Testis (tissue), 2 donors: ENCODE results near the gene PSAP.

ENCODE experiments used
- POLR2A ChIP-seq: fragments of 450-650 bp; IDR thresholded peaks from one replicate; pipeline ENCODE4 v1.6.1; 2017; ENCODE audit warnings: antibody characterized with exemption, mild to moderate bottlenecking, moderate library complexity
- TF ChIP-seq, protein P1 (sequence below), 3 experiments: fragments of 450-650 bp in 2 of 3; fragments of 200-600 bp in 1 of 3; sonication (generic) in 1 of 3; IDR thresholded peaks; one replicate each; pipeline ENCODE4 v1.5.1; 2016 to 2019; ENCODE audit warnings: antibody characterized with exemption in 3 of 3, mild to moderate bottlenecking in 2 of 3, moderate library complexity in 1 of 3

DNA sequence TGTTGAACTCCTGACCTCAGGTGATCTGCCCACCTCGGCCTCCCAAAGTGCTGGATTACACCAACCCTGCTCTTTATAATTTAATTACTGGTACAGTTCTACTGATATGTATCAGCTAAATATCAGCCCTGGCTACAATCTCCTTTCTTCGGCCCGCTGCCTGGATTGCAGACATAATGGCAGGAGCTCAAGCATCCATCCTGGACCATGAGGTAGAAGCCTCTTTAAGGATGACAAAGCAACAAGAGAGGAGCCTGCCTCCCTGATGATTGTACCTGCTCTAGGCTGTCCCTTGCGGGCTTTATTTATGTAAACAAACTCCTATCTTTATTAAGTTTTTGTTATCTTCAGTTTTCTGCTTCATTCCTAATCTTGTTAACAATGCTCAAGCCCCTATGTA, 5.6 kb upstream of the PSAP start:
- TF ChIP-seq, protein P1, sequence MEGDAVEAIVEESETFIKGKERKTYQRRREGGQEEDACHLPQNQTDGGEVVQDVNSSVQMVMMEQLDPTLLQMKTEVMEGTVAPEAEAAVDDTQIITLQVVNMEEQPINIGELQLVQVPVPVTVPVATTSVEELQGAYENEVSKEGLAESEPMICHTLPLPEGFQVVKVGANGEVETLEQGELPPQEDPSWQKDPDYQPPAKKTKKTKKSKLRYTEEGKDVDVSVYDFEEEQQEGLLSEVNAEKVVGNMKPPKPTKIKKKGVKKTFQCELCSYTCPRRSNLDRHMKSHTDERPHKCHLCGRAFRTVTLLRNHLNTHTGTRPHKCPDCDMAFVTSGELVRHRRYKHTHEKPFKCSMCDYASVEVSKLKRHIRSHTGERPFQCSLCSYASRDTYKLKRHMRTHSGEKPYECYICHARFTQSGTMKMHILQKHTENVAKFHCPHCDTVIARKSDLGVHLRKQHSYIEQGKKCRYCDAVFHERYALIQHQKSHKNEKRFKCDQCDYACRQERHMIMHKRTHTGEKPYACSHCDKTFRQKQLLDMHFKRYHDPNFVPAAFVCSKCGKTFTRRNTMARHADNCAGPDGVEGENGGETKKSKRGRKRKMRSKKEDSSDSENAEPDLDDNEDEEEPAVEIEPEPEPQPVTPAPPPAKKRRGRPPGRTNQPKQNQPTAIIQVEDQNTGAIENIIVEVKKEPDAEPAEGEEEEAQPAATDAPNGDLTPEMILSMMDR (IDR thresholded peaks at IDR 0.05), result no peak
- no peak for TF ChIP-seq POLR2A
